Activated CD4-positive, alpha-beta T cell treated with anti-CD3 and anti-CD28 coated beads, Interleukin-2, amount 50 U/mL, for 4 hours (primary cell): Measurements from ENCODE around the gene USP17L15.
"Not testable (repeated sequence)": the region's sequence is repeated elsewhere in the genome, so short reads cannot be mapped to it uniquely, and the experiment has no call there.

Experiments
- DNase-seq, 2 experiments: peaks; one replicate each; pipeline ENCODE4 v3.0.0-alpha.2; 2020

USP17L15 gene, protein sequence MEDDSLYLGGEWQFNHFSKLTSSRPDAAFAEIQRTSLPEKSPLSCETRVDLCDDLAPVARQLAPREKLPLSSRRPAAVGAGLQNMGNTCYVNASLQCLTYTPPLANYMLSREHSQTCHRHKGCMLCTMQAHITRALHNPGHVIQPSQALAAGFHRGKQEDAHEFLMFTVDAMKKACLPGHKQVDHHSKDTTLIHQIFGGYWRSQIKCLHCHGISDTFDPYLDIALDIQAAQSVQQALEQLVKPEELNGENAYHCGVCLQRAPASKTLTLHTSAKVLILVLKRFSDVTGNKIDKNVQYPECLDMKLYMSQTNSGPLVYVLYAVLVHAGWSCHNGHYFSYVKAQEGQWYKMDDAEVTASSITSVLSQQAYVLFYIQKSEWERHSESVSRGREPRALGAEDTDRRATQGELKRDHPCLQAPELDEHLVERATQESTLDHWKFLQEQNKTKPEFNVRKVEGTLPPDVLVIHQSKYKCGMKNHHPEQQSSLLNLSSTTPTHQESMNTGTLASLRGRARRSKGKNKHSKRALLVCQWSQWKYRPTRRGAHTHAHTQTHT

GRCh38 chr4:9234085-9234484 is at the start of gene USP17L15:
TSS of gene USP17L15 (plus strand) at chr4:9234385. CDS start at chr4:9234385, 0 bp downstream.
- DNase-seq, result not testable (repeated sequence)

DNA sequence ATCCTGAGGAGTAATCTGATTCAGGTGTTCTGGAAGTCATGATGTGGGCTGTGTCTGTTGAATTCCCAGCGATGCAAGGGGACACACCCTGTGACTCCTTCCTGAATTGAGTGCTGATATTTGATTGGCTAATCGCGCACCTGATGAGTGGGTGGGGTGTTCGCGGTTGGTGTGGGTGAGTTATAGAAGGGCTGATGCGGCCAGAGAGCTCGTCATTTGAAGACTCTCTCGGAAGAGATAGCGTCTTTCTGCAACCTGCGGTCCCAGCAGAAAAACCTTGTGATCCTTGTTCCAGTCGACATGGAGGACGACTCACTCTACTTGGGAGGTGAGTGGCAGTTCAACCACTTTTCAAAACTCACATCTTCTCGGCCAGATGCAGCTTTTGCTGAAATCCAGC is 23.8 kb upstream of the USP17L15 start, which contains the start of gene USP17L10:
USP17L10 (plus strand) TSS at position 301 of the 400 bp plus-strand sequence; CDS start at position 301, 0 bp downstream.
- not testable (repeated sequence) for DNase-seq

GRCh38 chr4:9214701-9215100 is 19.5 kb upstream of the USP17L15 start:
- DNase-seq, result not testable (repeated sequence)

DNA sequence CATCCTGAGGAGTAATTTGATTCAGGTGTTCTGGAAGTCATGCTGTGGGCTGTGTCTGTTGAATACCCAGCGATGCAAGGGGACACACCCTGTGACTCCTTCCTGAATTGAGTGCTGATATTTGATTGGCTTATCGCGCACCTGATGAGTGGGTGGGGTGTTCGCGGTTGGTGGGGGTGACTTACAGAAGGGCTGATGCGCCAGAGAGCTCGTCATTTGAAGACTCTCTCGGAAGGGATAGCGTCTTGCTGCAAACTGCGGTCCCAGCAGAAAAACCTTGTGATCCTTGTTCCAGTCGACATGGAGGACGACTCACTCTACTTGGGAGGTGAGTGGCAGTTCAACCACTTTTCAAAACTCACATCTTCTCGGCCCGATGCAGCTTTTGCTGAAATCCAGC is 19.1 kb upstream of the USP17L15 start, which contains the start of gene USP17L11:
USP17L11 (plus strand) TSS at position 301 of the 400 bp plus-strand sequence; CDS start at position 301, 0 bp downstream.
- DNase-seq, result not testable (repeated sequence)

GRCh38 chr4:9219852-9220251 is 14.3 kb upstream of the USP17L15 start, which contains the start of gene USP17L12:
TSS of gene USP17L12 (plus strand) at chr4:9220152. CDS start at chr4:9220152, 0 bp downstream.
- DNase-seq, result not testable (repeated sequence)

DNA sequence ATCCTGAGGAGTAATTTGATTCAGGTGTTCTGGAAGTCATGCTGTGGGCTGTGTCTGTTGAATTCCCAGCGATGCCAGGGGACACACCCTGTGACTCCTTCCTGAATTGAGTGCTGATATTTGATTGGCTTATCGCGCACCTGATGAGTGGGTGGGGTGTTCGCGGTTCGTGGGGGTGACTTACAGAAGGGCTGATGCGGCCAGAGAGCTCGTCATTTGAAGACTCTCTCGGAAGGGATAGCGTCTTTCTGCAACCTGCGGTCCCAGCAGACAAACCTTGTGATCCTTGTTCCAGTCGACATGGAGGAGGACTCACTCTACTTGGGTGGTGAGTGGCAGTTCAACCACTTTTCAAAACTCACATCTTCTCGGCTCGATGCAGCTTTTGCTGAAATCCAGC is 9.6 kb upstream of the USP17L15 start, which contains the start of gene USP17L13:
USP17L13 (plus strand) TSS at position 301 of the 400 bp plus-strand sequence; CDS start at position 301, 0 bp downstream.
- DNase-seq, result not testable (repeated sequence)

DNA sequence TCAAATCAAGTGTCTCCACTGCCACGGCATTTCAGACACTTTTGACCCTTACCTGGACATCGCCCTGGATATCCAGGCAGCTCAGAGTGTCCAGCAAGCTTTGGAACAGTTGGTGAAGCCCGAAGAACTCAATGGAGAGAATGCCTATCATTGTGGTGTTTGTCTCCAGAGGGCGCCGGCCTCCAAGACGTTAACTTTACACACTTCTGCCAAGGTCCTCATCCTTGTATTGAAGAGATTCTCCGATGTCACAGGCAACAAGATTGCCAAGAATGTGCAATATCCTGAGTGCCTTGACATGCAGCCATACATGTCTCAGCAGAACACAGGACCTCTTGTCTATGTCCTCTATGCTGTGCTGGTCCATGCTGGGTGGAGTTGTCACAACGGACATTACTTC is 3.9 kb upstream of the USP17L15 start:
- not testable (repeated sequence) for DNase-seq

GRCh38 chr4:9238461-9238860 is 4.3 kb downstream of the USP17L15 start:
- not testable (repeated sequence) for DNase-seq

GRCh38 chr4:9243579-9243978 is 9.4 kb downstream of the USP17L15 start, which contains the start of gene USP17L17:
TSS of gene USP17L17 (plus strand) at chr4:9243879. CDS start at chr4:9243879, 0 bp downstream.
- not testable (repeated sequence) for DNase-seq

DNA sequence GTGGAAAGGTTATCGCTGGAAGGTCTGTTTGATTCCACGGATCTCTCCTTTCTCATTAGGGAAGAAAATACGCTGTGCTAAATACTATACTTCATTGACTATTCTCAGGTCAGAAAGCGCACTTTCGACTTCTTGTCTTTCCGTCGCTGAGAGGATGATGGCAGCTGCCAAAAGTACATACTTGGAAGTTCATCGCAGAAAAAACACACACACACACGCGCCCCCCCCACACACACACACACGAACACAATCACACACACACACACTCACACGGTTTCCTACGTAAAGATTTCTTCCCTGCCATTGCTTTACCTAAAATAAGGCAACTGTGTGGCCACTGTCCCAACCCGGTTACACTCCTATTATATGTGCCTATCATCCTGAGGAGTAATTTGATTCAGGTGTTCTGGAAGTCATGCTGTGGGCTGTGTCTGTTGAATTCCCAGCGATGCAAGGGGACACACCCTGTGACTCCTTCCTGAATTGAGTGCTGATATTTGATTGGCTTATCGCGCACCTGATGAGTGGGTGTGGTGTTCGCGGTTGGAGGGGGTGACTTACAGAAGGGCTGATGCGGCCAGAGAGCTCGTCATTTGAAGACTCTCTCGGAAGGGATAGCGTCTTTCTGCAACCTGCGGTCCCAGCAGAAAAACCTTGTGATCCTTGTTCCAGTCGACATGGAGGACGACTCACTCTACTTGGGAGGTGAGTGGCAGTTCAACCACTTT is 13.9 kb downstream of the USP17L15 start, which contains the start of gene USP17L18:
USP17L18 (plus strand) TSS at position 678 of the 728 bp plus-strand sequence; CDS start at position 678, 0 bp downstream.
- not testable (repeated sequence) for DNase-seq

GRCh38 chr4:9253078-9253477 is 18.9 kb downstream of the USP17L15 start, which contains the start of gene USP17L19:
TSS of gene USP17L19 (plus strand) at chr4:9253378. CDS start at chr4:9253378, 0 bp downstream.
- not testable (repeated sequence) for DNase-seq

- not testable (repeated sequence) for DNase-seq
These were observed 23.6 kb downstream of the USP17L15 start, which contains the start of gene USP17L20 for GRCh38 chr4:9257824-9258223. TSS of gene USP17L20 (plus strand) at chr4:9258124. CDS start at chr4:9258124, 0 bp downstream.

DNA sequence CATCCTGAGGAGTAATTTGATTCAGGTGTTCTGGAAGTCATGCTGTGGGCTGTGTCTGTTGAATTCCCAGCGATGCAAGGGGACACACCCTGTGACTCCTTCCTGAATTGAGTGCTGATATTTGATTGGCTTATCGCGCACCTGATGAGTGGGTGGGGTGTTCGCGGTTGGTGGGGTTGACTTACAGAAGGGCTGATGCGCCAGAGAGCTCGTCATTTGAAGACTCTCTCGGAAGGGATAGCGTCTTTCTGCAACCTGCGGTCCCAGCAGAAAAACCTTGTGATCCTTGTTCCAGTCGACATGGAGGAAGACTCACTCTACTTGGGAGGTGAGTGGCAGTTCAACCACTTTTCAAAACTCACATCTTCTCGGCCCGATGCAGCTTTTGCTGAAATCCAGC is 28.4 kb downstream of the USP17L15 start, which contains the start of gene USP17L21:
USP17L21 (plus strand) TSS at position 301 of the 400 bp plus-strand sequence; CDS start at position 301, 0 bp downstream.
- DNase-seq, result not testable (repeated sequence)

- DNase-seq, result not testable (repeated sequence)
These were observed 33.1 kb downstream of the USP17L15 start, which contains the start of gene USP17L22 for GRCh38 chr4:9267319-9267718. TSS of gene USP17L22 (plus strand) at chr4:9267619. CDS start at chr4:9267619, 0 bp downstream.

DNA sequence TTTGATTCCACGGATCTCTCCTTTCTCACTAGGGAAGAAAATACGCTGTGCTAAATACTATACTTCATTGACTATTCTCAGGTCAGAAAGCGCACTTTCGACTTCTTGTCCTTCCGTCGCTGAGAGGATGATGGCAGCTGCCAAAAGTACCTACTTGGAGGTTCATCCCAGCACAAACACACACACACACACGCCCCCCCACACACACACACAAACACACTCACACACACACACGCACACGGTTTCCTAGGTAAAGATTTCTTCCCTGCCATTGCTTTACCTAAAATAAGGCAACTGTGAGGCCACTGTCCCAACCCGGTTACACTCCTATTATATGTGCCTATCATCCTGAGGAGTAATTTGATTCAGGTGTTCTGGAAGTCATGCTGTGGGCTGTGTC is 37.5 kb downstream of the USP17L15 start:
- DNase-seq, result not testable (repeated sequence)
